Adrenal gland (tissue), 12 donors: ENCODE results near the gene BEST4. TPM values are rescaled to one million over a fixed set of nuclear protein-coding genes. Genes with fewer than 3 reads are reported as not detected.

ENCODE experiments used
- DNase-seq, 7 donors: peaks; one replicate each; pipeline ENCODE4 v3.0.0-alpha.2; 2019 to 2020
- H3K27ac ChIP-seq, 5 donors: fragments of 200-600 bp; sonication (generic) in 4 of 5; 1 replicate in 3 of 5; 2 replicates in 2 of 5; pipeline versions ENCODE4 v1.5.1 to v1.8.0; 2016 to 2020; ENCODE audit warnings: mild to moderate bottlenecking in 1 of 5
- H3K27me3 ChIP-seq: fragments of 200-600 bp; 2 replicates; pipeline ENCODE4 v1.8.0; 2021
- H3K36me3 ChIP-seq, 2 donors: fragments of 200-600 bp; replicated peaks in 1 of 2; 1 replicate in 1 of 2; 2 replicates in 1 of 2; pipeline versions ENCODE4 v1.5.1 to v1.8.0; 2018 to 2022
- H3K4me1 ChIP-seq, 2 donors: fragments of 200-600 bp; replicated peaks in 1 of 2; 1 replicate in 1 of 2; 2 replicates in 1 of 2; pipeline versions ENCODE4 v1.5.1 to v1.8.0; 2018 to 2021
- H3K4me3 ChIP-seq, 4 donors: fragments of 200-600 bp; sonication (generic) in 3 of 4; one replicate each; pipeline ENCODE4 v1.5.1; 2016 to 2018
- H3K9me3 ChIP-seq, 3 donors: fragments of 200-600 bp; sonication (generic) in 1 of 3; replicated peaks in 1 of 3; 1 replicate in 2 of 3; 2 replicates in 1 of 3; pipeline versions ENCODE4 v1.5.1 to v1.8.0; 2016 to 2021
- POLR2A ChIP-seq, 2 donors: fragments of 450-650 bp; IDR thresholded peaks; one replicate each; pipeline ENCODE4 v1.6.1; 2017; ENCODE audit warnings: antibody characterized with exemption in 2 of 2, mild to moderate bottlenecking in 2 of 2, moderate library complexity in 1 of 2
- WGBS, 4 donors: extraction: QIAGEN DNeasy Blood & Tissue Kit in 2 of 4; methylation state at CpG; one replicate each; pipeline versions ENCODE4 v1.1.5 to v1.1.7; 2013 to 2017; 5-methylcytosine and 5-hydroxymethylcytosine counted together
- intact Hi-C, 2 donors: fragments of 100-400 bp; cut with DNase I; formaldehyde crosslinking; loops; one replicate each; pipeline versions ENCODE4 v1.14.1 to v1.15.0; 2022 to 2023
- polyA plus RNA-seq, 3 donors: library from polyadenylated mRNA; stranded (reverse); fragments of 200-250 nt in 2 of 3; fragments of 350-450 nt in 1 of 3; fragmentation: Illumina TruSeq in 1 of 3; extraction: RNeasy Lipid Tissue Mini Kit (QIAGEN cat#74804) in 1 of 3; gene quantifications; one replicate each; pipeline ENCODE4 v1.2.3, GENCODE V29; 2013 to 2014
- total RNA-seq, 9 donors: library from RNA; depleted of rRNA in 4 of 9; stranded (reverse); fragments of >200 nt in 4 of 9; fragments of 120-200 nt in 1 of 9; fragmentation: NEBNext Ultra II Directional in 1 of 9; extraction: Animal tissue kit (Norgen Biotek cat#: 25700) in 1 of 9; gene quantifications; one replicate each; pipeline versions ENCODE4 v1.1.0 to v1.2.4, GENCODE V29; 2013 to 2023
- TF ChIP-seq, protein P1 (sequence below), 6 experiments: fragments of 450-650 bp in 4 of 6; fragments of 200-600 bp in 2 of 6; sonication (generic) in 1 of 6; IDR thresholded peaks; 1 replicate in 5 of 6; 2 replicates in 1 of 6; pipeline versions ENCODE4 v1.5.1 to v1.8.0; 2016 to 2021; ENCODE audit warnings: antibody characterized with exemption in 6 of 6, mild to moderate bottlenecking in 2 of 6, moderate library complexity in 1 of 6
- donor health status: healthy with polysubstance abuse.
- donor health status: Bipolar disorder and iron deficiency.
- donor health status: DM: yes; HTN: yes; CAD: no.
- donor health status: DM: no; HTN: no; CAD: no.
- donor health status: DM: no; HTN: no; CAD: no.
- donor health status: DM: yes; HTN: yes; CAD: no.

BEST4 gene
- total and polyA plus RNA-seq, 12 donors, result 0.09 to 6.2 (median 0.68) TPM; not detected in 1

DNA sequence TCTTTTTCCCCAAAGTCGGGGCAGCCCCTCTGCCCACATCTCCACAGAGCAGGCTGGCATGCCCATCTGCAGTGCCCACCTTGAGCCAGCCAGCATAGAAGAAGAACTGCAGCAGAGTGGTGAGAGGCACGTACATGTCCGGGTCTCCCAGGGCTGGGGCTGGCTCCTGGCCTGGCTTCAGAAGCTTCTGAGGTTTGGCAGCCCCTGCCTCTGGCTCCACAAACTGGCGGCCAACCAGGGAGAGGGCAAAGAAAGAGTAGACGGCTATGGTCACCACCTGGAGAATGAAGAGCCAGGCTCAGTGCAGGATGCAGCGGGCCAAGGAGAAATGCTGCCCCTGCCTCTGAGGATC, 3.0 kb downstream of the BEST4 start:
- no peak overlapping the region for H3K4me3 ChIP-seq
- H3K9me3 ChIP-seq, result no peaks in the 10 kb centered on the region
- intact Hi-C loops, result loop anchor here in 1 of 2 donors (10.0 kb wide), 1 partner anchor 50 kb away; the partner anchor contains the start of genes KIF2C and RNU5D-1
- no peaks in the 10 kb centered on the region for H3K27me3 ChIP-seq
- TF ChIP-seq, protein P1, sequence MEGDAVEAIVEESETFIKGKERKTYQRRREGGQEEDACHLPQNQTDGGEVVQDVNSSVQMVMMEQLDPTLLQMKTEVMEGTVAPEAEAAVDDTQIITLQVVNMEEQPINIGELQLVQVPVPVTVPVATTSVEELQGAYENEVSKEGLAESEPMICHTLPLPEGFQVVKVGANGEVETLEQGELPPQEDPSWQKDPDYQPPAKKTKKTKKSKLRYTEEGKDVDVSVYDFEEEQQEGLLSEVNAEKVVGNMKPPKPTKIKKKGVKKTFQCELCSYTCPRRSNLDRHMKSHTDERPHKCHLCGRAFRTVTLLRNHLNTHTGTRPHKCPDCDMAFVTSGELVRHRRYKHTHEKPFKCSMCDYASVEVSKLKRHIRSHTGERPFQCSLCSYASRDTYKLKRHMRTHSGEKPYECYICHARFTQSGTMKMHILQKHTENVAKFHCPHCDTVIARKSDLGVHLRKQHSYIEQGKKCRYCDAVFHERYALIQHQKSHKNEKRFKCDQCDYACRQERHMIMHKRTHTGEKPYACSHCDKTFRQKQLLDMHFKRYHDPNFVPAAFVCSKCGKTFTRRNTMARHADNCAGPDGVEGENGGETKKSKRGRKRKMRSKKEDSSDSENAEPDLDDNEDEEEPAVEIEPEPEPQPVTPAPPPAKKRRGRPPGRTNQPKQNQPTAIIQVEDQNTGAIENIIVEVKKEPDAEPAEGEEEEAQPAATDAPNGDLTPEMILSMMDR (IDR thresholded peaks at IDR 0.05), result no peak
- TF ChIP-seq POLR2A (IDR thresholded peaks at IDR 0.05), result no peak
- peaks cover 0 to 14% of the 10 kb centered on the region in 2 donors for H3K36me3 ChIP-seq
- no peak for DNase-seq
- 92 to 100% (median 95%) methylated on average over 3 to 6 of the region's 6 CpGs for WGBS, 4 donors
- no peak overlapping the region for H3K27ac ChIP-seq
- H3K4me1 ChIP-seq, result peaks cover 11 to 25% of the 10 kb centered on the region in 2 donors

DNA sequence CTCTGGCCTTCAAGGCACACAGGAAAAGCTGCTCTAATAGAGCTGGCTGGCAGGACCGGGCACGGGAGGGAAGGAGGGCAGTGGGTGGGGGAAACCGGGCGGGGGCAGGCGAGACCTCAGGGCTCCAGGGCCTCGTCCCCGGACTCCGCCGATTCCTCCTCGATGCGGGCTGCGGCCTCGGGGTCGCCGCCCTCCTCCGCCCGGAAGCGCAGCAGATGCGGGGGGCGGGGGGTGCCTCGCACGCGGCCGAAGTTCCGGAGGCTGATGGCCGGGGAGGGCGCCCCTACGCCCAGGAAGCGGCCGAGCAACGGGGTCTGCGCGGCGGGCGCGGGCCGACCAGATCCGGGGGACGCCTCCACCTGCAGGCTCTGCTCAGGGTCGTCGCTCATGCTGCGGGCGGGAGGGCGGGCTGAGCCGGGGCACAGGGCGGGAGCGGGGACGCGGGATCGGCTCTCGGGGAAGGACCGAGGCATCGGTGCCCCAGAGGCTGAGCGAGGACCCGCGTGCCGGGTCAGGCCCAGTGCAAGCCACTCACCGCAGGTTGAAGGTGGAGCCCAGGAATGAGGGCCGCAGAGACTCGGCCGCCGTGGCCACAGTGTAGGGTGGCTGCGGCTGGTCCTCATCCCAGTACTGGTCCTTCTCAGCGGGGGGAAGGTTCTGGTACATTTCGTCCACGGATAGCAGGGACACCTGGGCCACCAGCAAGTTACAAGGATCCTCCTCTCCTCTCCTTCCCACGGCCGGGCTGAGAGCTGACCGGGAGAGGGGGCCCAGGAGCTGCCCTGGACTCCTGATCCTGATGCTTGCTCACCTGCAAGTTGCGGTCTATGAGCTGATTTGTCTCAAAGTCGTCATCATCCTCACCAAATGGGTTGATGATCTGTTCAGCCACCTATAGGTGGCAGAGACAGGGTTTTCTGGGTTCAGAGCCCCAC, 3.6 kb downstream of the BEST4 start:
- DNase-seq, result peak in 2 of 7 donors; percentile 33 to 62
- H3K27ac ChIP-seq, result peak overlapping the region in 1 of 5 donors; percentile 1
- TF ChIP-seq, protein P1 (IDR thresholded peaks at IDR 0.05), result no peak
- TF ChIP-seq POLR2A (IDR thresholded peaks at IDR 0.05), result no peak
- intact Hi-C loops, result loop anchor here in 1 of 2 donors (10.0 kb wide), 1 partner anchor 50 kb away; the partner anchor contains the start of genes KIF2C and RNU5D-1
- no peaks in the 10 kb centered on the region for H3K27me3 ChIP-seq
- H3K9me3 ChIP-seq, result no peaks in the 10 kb centered on the region
- 10 to 80% (median 18%) methylated on average over 3 to 71 of the region's 71 CpGs for WGBS, 4 donors
- H3K36me3 ChIP-seq, result peaks cover 0 to 20% of the 10 kb centered on the region in 2 donors
- H3K4me1 ChIP-seq, result peaks cover 11 to 25% of the 10 kb centered on the region in 2 donors
- peak overlapping the region in 2 of 4 donors; percentile 24 to 55 for H3K4me3 ChIP-seq

DNA sequence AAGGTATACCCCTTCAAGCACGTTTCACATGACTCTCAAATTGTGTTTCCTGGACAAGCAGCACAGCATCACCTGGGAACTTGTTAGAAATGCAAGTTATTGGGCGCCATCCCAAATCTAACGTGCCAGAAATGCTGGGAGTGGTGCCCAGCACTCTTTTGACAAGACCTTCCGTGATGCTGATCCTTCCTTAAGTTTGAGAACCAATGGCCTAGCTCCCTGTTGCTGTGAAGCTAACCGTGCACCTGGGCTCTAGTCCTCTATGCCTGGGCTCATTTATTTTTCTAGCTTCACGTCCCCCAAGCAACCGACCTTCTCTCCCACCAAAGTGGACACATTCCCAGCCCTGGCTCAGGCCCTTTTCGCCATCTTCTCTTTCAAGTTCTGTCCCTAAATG, 4.3 kb downstream of the BEST4 start:
- no peak for TF ChIP-seq POLR2A (IDR thresholded peaks at IDR 0.05)
- TF ChIP-seq, protein P1 (IDR thresholded peaks at IDR 0.05), result no peak
- peak in 1 of 7 donors; percentile 56 for DNase-seq
- intact Hi-C loops, result loop anchor here in 1 of 2 donors (10.0 kb wide), 1 partner anchor 49 kb away; the partner anchor contains the start of genes KIF2C and RNU5D-1
- Histone ChIP-seq H3K27ac (peak overlapping the region in 1 of 5 donors; percentile 1), H3K27me3 (no peaks in the 10 kb centered on the region), H3K36me3 (peaks cover 0 to 27% of the 10 kb centered on the region in 2 donors), H3K4me1 (peaks cover 11 to 28% of the 10 kb centered on the region in 2 donors), H3K4me3 (peak overlapping the region in 2 of 4 donors; percentile 24 to 55), H3K9me3 (no peaks in the 10 kb centered on the region)
- WGBS, 4 donors, result 45 to 53% (median 48%) methylated on average over 8 of the region's 8 CpGs

DNA sequence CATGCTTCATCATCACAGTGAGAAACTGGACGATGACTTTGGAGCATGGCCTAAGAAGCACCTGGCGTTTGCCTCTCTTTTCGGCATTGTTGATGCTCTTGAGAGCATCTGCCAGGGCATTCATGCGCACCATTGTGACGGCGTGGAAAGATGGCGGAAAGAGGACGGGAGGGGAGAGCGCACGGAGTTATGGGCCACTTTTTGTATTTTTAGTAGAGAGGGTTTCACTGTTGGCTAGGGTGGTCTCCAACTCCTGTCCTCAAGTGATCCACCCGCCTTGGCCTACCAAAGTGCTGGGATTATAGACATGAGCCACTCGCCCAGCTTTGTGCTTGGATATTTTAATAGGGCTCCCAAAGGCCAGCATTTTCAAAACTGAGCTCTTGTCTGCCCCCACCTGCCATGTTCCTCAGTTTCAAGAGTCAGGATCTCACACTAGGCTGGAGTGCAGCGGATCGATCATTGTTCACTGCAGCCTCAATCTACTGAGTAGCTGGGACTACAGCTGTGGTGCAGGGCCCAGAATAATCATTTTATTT, 7.3 kb downstream of the BEST4 start:
- peaks cover 28 to 41% of the 10 kb centered on the region in 2 donors for H3K4me1 ChIP-seq
- no peaks in the 10 kb centered on the region for H3K9me3 ChIP-seq
- intact Hi-C loops, result loop anchor here in 1 of 2 donors (10.0 kb wide), 1 partner anchor 46 kb away; the partner anchor contains the start of genes KIF2C and RNU5D-1
- no peak overlapping the region for H3K27ac ChIP-seq
- peaks cover 0 to 48% of the 10 kb centered on the region in 2 donors for H3K36me3 ChIP-seq
- no peak for TF ChIP-seq POLR2A (IDR thresholded peaks at IDR 0.05)
- TF ChIP-seq, protein P1 (IDR thresholded peaks at IDR 0.05), result no peak
- no peak overlapping the region for H3K4me3 ChIP-seq
- DNase-seq, result no peak
- no peaks in the 10 kb centered on the region for H3K27me3 ChIP-seq
- WGBS, 4 donors, result 93 to 97% (median 94%) methylated on average over 14 of the region's 14 CpGs
